HG03045 (cell line): Measurements from ENCODE around the gene ATMIN.
A peak's percentile ranks its signal among the peaks of the same experiment; 100 is the strongest.

Experiments
- ATAC-seq: cut with Tn5 transposase; IDR thresholded peaks from one replicate; pipeline ENCODE4 v1.9.1; 2021; ENCODE audit warnings: mild to moderate bottlenecking, moderate library complexity; ENCODE audit not compliant: unreplicated experiment

The ATMIN gene

GRCh38 chr16:81004646-81005353, 30.8 kb upstream of the ATMIN start:
- no peak for ATAC-seq

- no peak for ATAC-seq
Observed at GRCh38 chr16:81005610-81006161, 30.0 kb upstream of the ATMIN start.

GRCh38 chr16:81006211-81006812, 29.3 kb upstream of the ATMIN start:
- ATAC-seq: peak; percentile 41

- ATAC-seq: peak; percentile 83
Observed at GRCh38 chr16:81006813-81007695, 28.6 kb upstream of the ATMIN start, which contains the start of the genes CENPN and CMC2. CENPN (plus strand) TSS chr16:81007214; CDS start chr16:81011940, 4,726 bp downstream. CMC2 (minus strand) TSS chr16:81006885; CDS start chr16:80997394, 9,491 bp downstream.

- ATAC-seq: no peak
Observed at GRCh38 chr16:81008505-81008789, 27.2 kb upstream of the ATMIN start.

GRCh38 chr16:81012974-81013373, 22.7 kb upstream of the ATMIN start:
- ATAC-seq: no peak

GRCh38 chr16:81014672-81015071, 21.0 kb upstream of the ATMIN start:
- no peak for ATAC-seq

- no peak for ATAC-seq
Observed at GRCh38 chr16:81018496-81018895, 17.1 kb upstream of the ATMIN start.

GRCh38 chr16:81026429-81026828, 9.2 kb upstream of the ATMIN start:
- no peak for ATAC-seq

GRCh38 chr16:81029930-81030604, 5.6 kb upstream of the ATMIN start:
- no peak for ATAC-seq

- ATAC-seq: peak; percentile 54
Observed at GRCh38 chr16:81035975-81036750, 521 bp downstream of the ATMIN start.

GRCh38 chr16:81036751-81037350, 1.2 kb downstream of the ATMIN start:
- no peak for ATAC-seq

- no peak for ATAC-seq
Observed at GRCh38 chr16:81040131-81040530, 4.5 kb downstream of the ATMIN start.

- ATAC-seq: no peak
Observed at GRCh38 chr16:81040842-81041241, 5.2 kb downstream of the ATMIN start.

GRCh38 chr16:81041696-81042095, 6.1 kb downstream of the ATMIN start:
- no peak for ATAC-seq

GRCh38 chr16:81042821-81043220, 7.2 kb downstream of the ATMIN start:
- ATAC-seq: no peak

- no peak for ATAC-seq
Observed at GRCh38 chr16:81053761-81054160, 18.1 kb downstream of the ATMIN start.

GRCh38 chr16:81060576-81061306, 25.1 kb downstream of the ATMIN start:
- no peak for ATAC-seq

GRCh38 chr16:81061307-81061640, 25.6 kb downstream of the ATMIN start:
- ATAC-seq: no peak
